Stimulated activated CD4-positive, alpha-beta T cell treated with anti-CD3 and anti-CD28 coated beads, Interleukin-1b, Interleukin-23, amount 100 ng/mL, for 1 hour (primary cell): Measurements from ENCODE around the gene MYO18B.

Experiments
- DNase-seq, 2 donors: peaks; one replicate each; pipeline ENCODE4 v3.0.0-alpha.2; 2020; ENCODE audit warnings: low read depth in 2 of 2

Gene MYO18B

DNA sequence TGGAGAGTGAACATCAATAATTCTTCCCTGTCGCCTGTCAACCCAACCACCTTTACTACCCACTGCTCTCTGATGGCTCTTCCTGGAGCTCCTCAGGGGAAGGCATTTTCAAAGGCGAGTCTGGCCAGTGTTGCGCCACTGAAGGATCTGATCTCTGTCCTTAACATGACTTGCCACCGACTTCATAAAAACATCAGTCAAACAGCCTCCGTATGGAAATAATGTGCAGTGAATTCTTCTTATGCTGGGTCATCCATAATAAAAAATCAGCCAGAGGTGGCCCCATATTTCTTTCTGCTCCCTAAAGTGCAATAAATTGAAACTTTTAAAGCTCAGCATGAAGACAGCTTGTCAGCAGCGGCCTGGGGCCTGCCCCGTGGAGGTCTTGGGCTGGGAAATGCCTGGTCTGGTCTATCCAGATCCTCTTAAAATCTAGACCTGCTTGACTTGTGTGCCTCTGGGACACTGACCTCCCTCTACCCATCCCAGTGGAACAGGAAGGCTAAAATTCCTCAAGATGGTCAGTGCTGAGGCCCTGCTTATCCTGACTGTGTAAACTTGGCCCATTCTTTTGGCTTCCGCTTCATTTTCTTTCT, 199.5 kb downstream of the MYO18B start:
- no peak for DNase-seq

DNA sequence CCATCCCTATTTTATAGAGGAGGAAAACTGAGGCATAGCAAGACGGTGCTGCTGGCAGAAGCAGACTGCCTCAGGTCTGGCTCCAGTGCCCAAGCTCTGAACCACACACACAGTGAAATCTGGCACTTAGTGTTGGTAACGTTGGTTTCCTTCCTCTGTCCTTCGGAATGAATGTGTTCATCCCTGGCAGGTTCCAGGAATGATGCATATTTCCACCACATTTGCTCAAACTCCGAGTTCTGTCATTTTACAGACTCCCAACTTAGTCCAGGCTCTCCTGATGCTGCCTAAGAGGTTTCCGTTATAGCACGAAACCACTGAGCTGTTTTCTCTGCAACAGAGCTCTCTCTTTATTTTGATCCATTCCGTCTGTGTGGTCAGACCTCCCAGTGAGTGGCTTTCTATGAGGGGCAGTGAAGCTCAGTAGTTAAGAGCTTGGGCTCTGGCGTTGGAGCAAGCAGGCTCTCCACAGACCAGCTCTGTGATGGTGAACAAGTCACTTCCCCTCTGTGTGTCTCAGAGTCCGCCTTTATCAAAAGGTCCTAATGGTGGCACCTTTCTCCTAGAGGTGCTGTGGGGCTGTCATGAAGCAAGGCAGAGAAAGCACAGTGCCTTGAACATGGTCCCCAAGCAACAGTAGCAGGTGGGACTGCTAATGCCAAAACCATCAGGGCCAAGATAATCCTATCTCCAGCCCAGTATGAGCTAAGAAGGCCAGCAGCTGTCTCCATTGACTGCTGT, 200.3 kb downstream of the MYO18B start:
- no peak for DNase-seq

DNA sequence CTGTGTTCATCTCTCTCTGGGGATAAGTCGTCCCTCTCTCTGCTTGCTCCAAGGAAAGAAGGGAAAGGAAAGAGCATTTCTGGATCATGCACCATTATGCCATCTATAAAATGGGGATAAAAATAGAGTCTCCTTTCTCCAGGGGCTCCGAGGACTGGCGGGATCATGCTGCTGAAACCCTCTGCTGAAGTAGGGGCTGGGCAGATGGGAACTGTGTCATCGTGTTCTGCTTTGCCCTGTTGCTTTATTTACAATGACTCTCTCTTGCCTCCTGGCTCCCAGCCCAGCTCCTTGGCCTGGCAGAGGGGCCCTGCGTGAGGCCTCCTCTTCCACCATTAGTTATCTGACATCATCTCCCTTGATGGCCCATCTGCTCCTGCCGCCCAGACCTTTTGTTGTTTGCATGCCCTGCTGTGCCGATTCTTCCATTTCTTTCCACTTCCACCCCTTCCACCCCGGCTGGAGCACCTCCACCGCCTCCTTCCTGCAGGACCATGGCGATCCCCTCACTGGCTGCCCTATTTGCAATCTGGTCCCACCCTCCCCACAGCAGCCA, 200.9 kb downstream of the MYO18B start:
- DNase-seq = no peak

DNA sequence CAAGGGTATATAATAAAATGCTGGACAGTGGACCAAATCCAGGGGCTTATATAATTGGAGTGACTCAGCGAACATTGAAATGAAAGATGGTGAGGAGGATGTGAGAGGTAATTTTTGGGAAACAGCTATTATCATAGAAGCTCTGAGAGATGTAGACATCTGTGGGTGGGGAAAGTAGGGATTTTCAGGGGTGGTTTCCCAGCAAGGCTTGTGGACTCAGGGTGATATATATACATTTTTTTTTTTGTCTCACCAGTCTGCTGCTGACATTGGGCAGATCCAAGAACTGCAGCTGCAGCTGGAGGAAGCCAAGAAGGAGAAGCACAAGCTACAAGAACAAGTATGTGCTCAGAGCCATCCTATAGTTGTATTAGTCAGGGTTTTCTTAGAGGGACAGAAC, 208.1 kb downstream of the MYO18B start:
- no peak for DNase-seq

DNA sequence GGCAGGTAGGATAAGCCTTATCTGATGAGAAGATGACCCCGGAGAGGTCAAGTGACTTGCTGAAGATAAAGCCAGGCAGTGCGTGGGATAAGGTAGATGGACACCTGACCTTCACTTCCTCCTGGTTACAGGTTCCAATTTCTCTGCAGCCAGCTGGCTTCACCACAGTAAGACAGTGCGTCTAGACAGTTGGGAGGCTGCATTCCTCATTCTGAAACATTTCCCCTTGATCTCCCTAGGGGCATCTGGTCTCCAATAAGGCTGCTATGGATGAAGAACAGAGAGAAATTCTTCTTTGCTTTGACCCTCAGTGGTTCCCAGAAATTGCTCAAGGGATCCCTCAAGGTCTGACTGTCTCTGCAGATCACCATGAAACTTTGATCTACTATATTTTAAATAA, 211.3 kb downstream of the MYO18B start:
- no peak for DNase-seq

DNA sequence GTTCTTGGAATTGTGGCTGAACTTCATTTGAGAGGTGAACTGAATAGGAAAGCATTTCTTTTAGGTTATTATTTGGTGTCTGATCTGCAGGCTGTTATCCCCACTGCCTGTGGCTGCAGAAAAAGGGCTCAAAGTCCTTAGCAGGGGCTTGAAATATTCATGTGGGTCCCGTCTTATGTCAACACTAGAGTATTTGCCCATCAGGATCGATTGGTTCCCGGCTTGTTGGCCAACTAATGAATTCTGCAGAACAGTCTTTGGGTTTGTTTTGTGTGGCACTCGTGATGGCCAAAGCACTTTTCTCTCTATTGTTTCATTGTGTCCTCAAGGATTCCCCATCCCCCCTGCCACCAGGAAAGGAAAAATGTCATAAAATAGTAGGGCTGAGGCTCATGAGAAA, 211.9 kb downstream of the MYO18B start:
- DNase-seq = no peak

DNA sequence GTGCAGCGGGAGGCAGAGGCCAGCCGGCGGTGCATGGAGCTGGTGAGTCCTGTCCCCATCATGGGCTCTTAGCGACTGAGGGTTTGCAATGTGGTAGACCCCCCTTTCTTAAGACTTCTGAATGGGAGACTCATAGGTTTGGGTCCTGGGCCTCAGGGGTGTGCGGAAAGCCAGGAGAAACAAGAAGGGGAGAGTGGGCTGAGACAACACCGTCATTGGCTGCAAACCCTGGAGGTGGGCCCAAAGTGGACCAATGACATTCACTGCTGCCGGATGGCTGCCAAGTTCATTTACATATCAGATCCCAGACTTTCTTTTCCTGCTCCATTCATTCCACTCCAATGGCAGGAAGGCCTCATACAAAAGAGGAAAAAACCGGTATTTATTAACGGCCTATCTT, 213.3 kb downstream of the MYO18B start:
- no peak for DNase-seq

DNA sequence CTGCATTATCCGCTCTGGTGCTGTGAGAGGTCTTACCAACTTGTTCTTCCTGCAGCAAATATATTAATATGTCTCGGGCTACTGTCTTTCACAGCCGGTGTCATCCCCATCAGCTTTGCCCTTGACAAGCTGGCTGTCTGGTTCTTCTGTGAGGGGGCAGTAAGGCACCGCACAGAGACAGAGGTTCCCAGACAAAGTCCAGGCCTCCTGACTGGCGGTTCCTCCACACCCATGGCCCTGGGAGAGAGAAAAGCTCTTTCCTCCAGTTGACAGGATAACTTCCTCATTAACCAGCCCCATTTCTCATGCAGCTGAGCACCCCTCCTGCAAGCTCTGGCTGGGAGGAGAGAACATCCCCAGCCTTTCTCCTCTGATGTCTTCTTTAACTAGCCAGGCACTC, 214.8 kb downstream of the MYO18B start:
- no peak for DNase-seq

DNA sequence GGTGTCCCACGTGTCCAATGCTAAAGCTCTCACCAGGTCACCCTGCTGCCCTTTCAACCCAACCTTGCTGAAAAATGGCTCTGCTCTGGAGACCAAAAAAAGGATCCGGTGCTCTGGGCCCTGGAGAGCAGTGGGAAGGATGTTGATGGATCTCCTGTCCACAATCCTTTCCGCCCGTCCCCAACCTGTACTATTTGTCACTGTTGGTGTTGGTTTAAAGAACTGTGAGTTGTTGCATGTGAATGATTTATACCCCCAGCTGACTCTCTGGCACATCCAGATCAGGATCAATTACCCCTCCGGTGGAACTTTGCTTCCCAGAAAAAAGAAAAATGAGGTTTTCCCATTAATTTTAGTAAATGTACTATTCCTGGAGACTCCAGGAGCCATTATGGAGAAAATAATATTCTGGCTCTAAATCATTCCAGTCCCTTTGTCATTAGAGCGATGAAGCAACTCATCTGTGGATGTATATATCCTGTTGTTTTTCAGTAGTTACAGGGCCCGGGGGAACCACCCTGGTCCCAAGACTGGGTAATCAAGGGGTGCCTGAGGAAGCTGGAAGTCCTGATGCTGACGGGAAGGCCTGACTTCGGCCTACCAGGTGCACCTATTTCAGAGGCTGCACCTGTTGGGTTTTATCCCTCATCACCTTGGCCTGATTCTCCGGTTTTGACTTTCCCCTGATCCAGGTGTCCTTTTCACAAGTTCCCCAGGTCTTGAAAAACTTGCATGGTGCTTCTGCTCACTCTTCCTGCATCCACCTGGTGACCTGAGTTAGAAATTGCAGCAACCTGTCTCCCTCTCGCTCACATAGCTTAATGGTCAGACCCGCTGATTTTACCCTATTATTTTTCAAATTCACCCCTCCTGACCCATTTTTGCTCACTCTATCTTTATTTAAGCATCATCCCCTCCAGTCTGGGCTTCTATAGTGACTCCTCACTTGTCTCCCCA, 218.1 kb downstream of the MYO18B start:
- no peak for DNase-seq

DNA sequence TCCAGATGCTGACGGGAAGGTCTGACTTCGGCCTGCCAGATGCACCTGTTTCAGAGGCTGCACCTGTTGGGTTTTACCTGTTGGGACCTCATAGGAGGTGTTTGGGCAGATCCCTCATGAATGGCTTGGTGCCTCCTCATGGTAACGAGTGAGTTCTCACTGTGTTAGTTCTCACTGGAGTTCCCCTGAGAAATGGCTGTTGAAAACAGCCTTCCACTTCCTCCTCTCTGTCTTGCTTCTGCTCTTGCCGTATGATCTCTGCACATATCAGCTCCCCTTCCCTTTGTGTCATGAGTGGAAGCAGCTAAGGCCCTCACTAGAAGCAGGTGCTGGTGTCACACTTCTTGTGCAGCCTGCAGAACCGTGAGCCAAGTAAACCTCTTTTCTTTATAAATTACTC, 219.7 kb downstream of the MYO18B start:
- no peak for DNase-seq

DNA sequence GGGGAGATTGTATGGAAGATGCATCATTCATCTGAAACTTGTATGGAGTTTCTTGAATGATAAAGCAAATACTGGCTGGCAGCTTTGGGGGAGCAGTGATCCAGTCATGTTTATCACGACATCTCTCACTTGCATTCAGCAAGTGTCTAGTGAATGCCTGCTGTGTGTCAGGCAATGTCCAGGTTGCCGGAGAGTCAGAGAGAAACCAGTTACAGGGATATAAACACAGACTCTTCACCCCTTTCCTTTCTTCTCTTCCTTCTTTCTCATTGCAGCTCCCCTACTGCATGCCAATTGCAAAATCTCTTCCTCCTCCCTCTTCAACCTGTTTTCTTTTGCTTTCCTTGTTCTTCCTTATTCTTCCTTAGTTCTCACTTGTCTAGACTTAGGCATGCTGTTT, 220.7 kb downstream of the MYO18B start:
- DNase-seq = no peak

DNA sequence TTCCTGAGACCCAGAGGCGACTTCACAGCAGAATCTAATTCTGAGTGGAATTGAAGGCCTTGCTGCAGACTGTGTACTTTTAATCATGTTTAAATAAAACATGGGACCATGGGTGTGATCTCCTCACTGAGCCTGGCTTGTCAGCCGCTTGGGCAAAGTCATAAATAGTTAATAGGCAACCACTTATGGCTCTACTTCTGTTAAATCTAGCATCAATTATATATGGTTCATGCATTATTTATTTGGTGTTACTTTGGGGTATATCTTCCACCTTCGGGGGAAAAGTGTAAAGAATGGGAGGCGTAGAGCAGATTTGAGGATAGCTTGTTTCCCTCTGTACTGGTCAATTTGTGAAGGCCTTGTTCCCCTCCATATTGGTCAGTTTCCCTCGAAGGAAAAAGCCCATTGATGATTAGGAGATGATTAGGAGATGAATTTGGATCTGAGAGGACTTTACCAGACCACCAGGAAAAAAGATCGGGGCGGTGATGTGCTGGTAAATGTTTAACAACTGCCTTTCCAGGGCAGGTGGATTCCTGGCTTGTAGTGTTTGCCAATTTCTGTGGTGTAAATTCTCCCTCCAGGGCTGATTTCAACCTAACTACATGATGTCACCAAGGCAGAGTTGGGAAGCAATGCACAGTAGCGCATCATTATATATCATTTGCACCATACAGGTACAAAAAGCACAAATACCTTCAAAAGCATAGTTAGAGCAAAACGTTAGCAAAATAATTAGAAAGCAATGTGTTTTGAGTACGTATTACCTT, 223.2 kb downstream of the MYO18B start:
- DNase-seq = no peak

DNA sequence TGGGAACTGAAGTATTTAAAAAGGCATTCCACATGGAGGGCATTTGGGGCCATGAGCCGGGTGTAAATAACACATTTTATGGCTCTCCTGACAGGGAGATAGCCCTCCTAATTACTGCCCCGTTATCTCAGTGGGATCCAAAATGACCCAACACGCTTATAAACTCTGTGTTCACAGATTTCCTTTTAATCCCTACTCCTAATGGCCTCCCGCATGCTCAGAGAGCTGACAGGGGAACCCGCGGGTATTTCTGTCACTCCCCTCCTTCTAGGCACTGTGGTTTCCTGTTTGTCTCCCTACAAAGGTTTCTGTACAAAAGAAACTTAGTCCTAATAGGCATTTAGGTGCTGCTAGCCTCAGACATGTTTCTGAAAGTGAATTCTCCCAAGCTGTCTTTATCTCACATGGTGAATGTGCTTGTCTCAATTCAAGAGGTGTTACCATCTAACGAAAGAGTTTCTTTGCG, 224.5 kb downstream of the MYO18B start:
- DNase-seq = no peak

DNA sequence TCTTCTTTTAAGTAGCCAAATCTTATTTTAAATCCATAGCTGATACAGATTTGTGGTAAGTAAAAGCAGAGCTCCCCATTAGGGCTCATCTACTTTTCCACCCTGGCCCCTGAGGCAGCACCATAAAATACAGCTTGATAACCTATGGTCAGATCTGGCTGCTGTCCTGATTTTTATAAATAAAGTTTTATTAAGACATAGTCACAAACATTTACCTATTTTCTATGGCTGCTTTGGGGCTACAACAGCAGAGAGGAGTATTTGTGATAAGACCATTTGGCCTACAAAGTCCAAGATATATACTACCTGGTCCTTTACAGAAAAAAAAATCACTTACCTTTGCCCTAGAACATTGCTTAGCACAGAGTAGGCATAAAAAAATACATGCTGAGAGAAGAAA, 227.3 kb downstream of the MYO18B start:
- DNase-seq = no peak

DNA sequence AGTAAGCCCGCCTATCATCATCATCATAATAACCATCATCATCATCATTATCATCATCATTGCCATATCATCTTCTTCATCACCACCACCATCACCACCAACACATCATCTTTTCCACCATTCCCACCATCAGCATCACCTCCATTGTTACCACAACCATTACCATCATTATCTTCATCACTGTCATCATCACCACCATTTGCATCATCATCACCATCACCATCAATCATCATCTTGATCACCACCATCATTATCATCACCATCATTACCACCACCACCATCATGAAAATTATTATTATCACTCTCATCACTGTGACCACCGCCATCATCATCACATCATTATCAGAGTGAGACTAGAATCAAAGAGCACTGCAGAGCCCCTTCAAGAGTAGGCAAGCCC, 227.9 kb downstream of the MYO18B start:
- no peak for DNase-seq

DNA sequence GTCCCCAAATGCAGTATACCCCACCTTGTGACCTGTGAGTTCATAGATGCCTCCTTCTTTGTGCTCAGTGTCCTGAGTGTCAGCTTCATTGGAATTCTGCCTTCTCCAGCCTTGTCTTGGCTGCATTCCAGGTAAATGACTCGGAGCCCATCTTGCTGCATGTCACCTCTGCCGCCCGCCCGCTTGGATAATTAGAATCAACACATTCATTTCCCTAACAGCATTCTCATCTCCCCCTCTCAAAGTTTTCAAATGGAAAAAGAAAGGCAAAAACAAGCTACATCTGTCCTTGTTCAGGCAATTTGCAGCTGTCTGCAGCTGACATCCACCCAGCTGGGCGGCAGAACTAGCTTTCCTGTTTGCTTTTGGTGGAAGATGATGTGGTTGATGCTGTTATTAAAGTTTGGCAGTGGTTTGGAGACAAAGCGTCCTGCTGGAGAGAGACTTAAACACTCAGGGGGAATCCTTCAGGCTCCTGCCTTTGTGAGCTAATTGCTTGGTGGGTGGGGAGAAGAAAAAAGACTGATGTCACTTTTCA, 228.5 kb downstream of the MYO18B start:
- DNase-seq = no peak

DNA sequence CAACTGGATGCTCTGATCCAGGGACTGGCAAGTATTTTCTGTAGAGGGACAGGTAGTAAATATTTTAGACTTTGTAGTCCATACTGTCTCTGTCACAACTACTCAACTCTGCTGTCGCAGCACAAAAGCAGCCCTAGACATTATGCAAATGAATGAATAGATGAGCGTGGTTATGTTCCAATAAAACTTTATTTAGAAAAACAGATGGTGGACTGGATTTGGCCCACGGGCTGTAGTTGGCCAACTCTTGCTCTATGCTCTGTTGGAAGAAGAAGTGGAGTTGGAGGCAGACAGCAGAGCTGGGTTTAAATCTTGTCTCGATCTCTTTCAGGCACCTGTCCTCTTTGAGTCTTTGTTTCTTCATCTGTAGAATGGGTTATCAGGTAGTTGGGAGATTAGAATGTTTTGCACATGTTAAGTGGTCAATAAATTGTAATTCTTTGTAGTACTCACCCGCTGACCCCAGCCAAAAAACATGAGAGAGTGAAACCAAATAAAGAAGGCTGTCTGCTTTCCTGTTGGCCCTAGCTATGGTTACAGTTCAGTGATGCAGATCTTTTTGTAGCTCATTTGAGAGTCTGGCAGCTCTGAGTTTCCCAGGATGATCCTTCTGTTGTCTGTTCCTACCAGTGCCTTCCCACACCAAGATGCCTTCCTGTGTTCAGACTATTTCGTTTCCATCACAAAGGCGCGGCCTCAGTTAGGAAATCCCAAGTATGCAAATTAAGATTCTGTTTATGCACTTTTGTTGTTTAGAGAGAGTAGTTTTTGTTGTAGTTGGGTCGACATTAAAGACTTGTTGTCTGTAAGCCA, 229.2 kb downstream of the MYO18B start:
- no peak for DNase-seq

DNA sequence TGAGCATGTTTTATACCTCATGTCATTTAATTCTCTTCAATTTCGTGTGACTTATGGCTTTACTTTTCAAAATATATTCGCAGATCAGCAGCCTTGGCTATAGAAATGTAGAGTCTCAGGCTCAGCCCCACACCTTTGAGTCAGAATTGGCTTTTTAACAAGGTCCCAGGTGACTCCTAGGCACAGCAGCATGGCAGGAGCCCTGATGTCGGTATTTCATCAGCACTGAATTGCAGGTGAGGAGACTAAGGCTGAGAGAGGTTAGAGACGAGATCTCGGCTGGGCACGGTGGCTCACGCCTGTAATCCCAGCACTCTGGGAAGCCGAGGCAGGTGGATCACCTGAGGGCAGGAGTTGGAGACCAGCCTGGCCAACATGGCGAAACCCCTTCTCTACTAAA, 230.4 kb downstream of the MYO18B start:
- DNase-seq = no peak

DNA sequence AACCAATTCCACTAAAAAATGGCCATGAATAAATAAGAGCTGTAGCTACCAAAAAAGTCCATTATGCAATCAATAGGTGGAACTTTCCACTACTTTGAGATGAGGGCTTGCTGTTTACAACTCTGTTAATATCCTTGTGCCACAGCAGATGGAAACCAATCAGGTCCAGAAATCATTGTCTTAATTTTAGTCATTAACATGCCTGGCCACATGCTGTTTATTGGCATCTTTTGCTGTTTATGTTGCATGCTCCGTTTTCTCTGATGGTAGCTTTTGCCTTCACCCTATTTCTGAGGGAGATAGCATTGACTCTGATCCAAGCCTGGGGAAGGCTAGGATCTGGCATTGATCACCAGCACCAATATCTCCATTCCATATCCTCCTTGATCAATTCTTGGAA, 234.4 kb downstream of the MYO18B start:
- no peak for DNase-seq

DNA sequence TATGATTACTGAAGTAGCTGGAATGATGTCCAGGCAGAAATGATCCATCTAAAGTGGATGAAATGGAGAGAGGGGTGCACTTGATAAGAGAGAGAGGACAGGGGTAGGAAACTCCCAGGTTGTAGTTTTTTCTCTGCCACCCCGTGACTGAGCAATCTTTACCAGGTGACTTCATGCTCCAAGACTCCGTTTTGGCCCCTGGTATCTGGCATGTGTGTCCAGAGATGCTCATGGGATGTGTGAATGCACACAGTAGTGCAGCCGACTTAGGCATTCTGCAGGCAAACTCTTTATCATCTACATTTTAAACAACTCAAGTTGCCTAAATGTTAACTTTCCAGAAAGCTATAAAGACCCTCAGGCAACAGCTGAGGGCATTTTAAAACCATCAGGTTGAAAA, 238.0 kb downstream of the MYO18B start:
- no peak for DNase-seq
